ENCODE data around the gene FOXRED2. TPM values are rescaled to one million over a fixed set of nuclear protein-coding genes. Genes with fewer than 3 reads are reported as not detected.

The FOXRED2 gene
- total RNA-seq, 8 experiments from 2014 or later, result 2.5 to 20.7 (median 11.1) TPM

Other genes starting within 250 kb of the FOXRED2 start
- 100 to 1,000 TPM in 2 of 8 experiments, 10 to 100 TPM in 6; 10.0 to 119 (median 53.1) TPM for gene MYH9, start 119.1 kb downstream of the FOXRED2 start, total RNA-seq
- gene TXN2, start 25.4 kb downstream of the FOXRED2 start, total RNA-seq, result 10 to 100 TPM; 44.9 to 82.2 (median 61.0) TPM
- 100 to 1,000 TPM; 166 to 232 (median 195) TPM for gene EIF3D, start 22.1 kb upstream of the FOXRED2 start, total RNA-seq
- 1 to 10 TPM in 2 of 8 experiments, under 1 TPM in 5, not detected in 1; 0.09 to 3.5 (median 0.54) TPM for gene CACNG2, start 196.7 kb upstream of the FOXRED2 start, total RNA-seq